NOMO-1 treated with DMSO at 0.1 percent for 48 hours (cell line): ENCODE measurements around the gene MGARP.

ENCODE experiments used
- DNase-seq: peaks from one replicate; lab custom pipeline; 2025; ENCODE audit not compliant: unreplicated experiment; lab: John Stamatoyannopoulos, UW

MGARP gene

GRCh38 chr4:139245590-139245989, 34.4 kb downstream of the MGARP start:
- no peak for DNase-seq

DNA sequence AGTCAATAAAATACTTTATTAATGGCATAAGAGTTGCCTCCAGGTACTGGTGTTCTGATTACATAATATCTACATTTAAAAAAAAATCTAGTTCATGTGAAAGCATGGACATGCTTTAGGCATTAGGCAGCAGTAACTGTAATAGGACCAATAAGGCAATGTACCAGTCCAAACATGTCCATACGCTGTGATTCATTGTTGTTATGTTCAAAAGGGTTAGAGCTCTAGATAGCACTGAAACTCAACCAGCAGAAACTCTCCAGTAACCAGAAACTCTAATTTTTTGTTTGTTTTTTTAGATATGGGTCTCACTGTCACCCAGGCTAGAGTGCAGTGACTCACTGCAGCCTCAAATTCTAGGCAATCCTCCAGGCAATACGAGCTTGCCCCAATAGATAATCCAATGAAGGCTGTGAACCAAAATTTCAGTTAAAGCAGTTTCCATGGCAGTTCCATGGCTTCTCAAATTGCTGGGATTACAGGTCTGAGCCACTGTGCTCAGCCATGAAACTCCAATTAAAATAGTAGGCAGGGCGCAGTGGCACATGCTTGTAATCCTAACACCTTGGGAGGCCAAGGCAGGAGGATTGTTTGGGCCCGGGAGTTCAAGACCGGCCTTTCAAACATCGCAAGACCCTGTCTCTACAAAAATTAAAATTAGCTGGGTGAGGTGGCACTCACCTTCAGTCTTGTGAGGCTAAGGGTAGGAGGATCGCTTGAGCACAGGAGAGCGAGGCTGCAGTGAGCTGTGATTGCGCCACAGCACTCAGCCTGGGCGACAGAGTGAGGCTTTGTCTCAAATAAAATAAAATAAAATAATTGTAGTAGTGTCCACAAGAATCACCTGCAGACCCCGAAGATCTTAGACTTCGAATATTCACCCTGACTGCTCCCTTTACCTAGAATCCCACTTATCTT, 36.3 kb downstream of the MGARP start:
- DNase-seq: no peak

GRCh38 chr4:139242511-139243051, 37.4 kb downstream of the MGARP start:
- no peak for DNase-seq

DNA sequence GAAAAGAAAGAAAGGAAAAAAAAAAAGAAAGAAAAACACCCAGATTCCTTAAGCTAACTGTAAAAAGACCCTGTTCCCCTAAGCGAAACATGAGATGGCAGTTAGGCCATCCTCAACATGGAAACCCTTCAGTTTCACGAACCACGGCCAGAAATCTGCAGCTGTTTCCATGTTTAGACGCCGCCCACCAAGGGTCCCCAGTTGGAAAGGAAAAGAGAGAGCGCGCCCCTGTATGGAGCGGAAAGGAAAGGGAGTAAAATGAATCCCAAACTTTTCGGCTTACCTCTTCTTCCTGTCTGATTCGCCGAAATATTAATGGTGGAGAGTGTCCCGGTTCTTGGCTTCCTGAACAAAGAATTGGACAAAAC, 38.3 kb downstream of the MGARP start:
- DNase-seq: no peak

GRCh38 chr4:139241086-139241783, 38.8 kb downstream of the MGARP start:
- no peak for DNase-seq

DNA sequence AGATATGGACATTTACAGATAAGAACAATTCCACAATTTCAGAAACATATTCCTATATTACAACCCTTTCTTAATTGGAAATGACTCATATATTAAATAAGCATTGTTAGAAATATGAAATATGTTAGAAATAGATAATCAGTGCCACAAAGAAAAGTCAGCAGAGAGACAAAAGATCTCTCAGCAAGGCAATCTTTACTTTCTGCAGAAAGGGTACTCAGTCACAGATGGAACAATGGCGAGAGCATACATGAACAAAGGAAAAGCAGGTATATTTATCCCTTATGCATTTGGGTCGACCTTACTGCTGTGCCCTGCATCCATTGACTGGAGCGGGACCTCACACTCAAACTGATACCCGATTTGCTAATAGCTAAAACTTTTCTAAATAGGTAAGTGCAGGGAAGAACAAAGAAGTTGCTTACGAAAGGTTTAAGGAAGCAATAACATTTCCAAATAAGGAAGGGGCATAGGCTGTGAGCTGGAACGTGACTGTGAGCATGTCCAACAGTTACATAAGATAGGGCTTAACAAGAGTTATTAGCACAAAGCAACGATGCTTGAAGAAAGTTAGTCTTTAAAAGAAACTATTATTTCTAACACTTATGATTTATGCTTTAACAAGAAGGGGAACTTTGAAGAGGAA, 40.8 kb downstream of the MGARP start:
- DNase-seq: peak; percentile 9

- DNase-seq: no peak
Measured at GRCh38 chr4:139234253-139234652, 45.8 kb downstream of the MGARP start.

DNA sequence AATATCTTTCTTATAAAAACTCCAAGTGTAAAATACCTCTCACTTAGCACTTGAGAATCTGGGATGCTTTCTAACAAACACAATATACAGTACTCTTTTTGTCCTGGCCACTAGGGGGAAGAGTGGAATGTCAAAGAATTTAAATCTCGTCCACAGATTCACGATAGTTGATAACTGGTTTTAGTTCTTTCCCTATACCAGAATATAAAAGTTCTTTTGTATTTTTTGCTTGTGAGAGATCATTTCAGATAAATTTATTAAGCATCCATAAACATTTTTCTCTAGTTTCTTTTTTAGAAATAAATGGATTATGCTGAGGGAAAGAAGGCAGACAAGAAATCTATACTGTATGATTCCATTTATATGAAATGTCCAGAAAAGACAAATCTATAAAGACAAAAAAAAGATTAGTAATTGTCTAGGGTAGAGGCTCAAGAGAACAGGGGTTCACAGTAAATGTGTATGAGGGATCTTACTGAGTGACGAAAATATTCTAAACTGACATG, 50.4 kb downstream of the MGARP start:
- DNase-seq: peak; percentile 41

GRCh38 chr4:139227729-139228404, 52.2 kb downstream of the MGARP start:
- peak; percentile 38 for DNase-seq

DNA sequence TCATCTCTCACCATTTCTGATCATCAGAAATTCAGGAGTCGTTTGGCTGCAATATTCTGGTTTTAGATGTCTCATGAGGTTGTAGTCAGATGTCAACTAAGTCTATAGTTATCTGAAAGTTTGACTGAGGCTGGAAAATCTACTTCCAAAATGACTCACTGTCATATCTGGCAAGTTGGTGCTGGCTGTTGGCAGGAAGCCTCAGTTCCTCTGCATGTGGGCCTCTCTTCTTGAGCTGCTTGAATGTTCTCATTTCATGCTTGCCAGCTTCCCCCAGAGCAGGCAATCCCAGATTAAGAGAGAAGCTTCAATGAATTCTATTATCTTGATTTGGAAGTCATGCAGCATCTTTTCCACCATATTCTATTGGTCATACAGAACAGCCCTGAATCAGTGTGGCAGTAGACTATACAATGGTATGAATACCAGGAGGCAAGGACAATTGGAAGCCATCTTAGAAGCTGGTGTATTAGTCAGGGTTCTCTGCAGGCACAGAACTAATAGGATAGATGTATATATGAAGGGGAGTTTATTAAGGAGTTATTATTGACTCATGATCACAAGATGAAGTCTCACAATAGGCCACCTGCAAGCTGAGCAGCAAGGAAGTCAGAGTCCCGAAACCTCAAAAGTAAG, 56.2 kb downstream of the MGARP start:
- no peak for DNase-seq

- DNase-seq: no peak
Measured at GRCh38 chr4:139222215-139222614, 57.8 kb downstream of the MGARP start.

DNA sequence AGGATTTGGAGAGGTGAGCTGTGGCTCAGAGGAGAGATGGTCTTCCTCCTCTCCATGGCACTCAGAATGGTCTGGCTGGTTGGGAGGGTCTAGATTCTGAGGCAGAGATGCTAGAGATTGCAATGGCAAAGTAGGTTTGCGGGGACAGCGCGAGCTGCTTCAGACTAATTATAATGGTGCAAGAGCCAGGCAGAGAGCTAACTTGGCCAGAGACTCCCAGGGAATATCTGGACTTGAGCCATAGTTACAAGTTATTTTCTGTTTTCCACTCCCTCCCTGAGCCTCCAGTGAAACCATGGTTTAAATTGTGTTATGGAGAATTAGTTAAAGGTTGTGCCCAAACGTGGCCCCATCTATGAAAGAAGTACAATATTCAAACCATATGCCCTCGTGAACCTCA, 58.3 kb downstream of the MGARP start:
- DNase-seq: no peak

GRCh38 chr4:139219450-139220055, 60.5 kb downstream of the MGARP start:
- no peak for DNase-seq
